Activated T-cell treated with anti-CD3 and anti-CD28 coated beads for 24 hours (primary cell): ENCODE data around the gene ZMYND15.
"Not testable (repeated sequence)": the region's sequence is repeated elsewhere in the genome, so short reads cannot be mapped to it uniquely, and the experiment has no call there.

Experiments used
- DNase-seq: peaks from one replicate; pipeline ENCODE4 v3.0.0-alpha.2; 2020; ENCODE audit warnings: low read depth

ZMYND15 gene

GRCh38 chr17:4739122-4740024 is at the start of gene ZMYND15, which contains the start of gene CXCL16:
ZMYND15 (plus strand) TSS chr17:4739833; CDS start chr17:4740549, 716 bp downstream.
CXCL16 (minus strand) TSS chr17:4739928; CDS start chr17:4739339, 589 bp downstream.
- DNase-seq, result peak; percentile 38

- not testable (repeated sequence) for DNase-seq
Measured at GRCh38 chr17:4689872-4690271, 49.8 kb upstream of the ZMYND15 start.

GRCh38 chr17:4690745-4691144 is 48.9 kb upstream of the ZMYND15 start:
- DNase-seq, result no peak

- no peak for DNase-seq
Measured at GRCh38 chr17:4691686-4692085, 47.9 kb upstream of the ZMYND15 start.

GRCh38 chr17:4693416-4693815 is 46.2 kb upstream of the ZMYND15 start:
- DNase-seq, result no peak

- DNase-seq, result no peak
Measured at GRCh38 chr17:4696437-4696805, 43.2 kb upstream of the ZMYND15 start.

GRCh38 chr17:4699401-4700056 is 40.1 kb upstream of the ZMYND15 start:
- not testable (repeated sequence) for DNase-seq

GRCh38 chr17:4701116-4701515 is 38.5 kb upstream of the ZMYND15 start:
- no peak for DNase-seq

- DNase-seq, result no peak
Measured at GRCh38 chr17:4703330-4703691, 36.3 kb upstream of the ZMYND15 start.

GRCh38 chr17:4704574-4704907 is 35.1 kb upstream of the ZMYND15 start:
- not testable (repeated sequence) for DNase-seq

- DNase-seq, result no peak
Measured at GRCh38 chr17:4704991-4705390, 34.6 kb upstream of the ZMYND15 start.

GRCh38 chr17:4706121-4706520 is 33.5 kb upstream of the ZMYND15 start:
- no peak for DNase-seq

GRCh38 chr17:4708436-4708835 is 31.2 kb upstream of the ZMYND15 start:
- peak; percentile 46 for DNase-seq

- DNase-seq, result peak; percentile 97
Measured at GRCh38 chr17:4709794-4710692, 29.6 kb upstream of the ZMYND15 start, which contains the start of gene ARRB2. ARRB2 (plus strand) TSS chr17:4710632; CDS start chr17:4710722, 90 bp downstream.

GRCh38 chr17:4710693-4711634 is 28.7 kb upstream of the ZMYND15 start:
- DNase-seq, result peak; percentile 32

GRCh38 chr17:4711661-4712181 is 27.9 kb upstream of the ZMYND15 start:
- DNase-seq, result no peak

- DNase-seq, result no peak
Measured at GRCh38 chr17:4712526-4712925, 27.1 kb upstream of the ZMYND15 start.

GRCh38 chr17:4714340-4715062 is 25.1 kb upstream of the ZMYND15 start:
- DNase-seq, result not testable (repeated sequence)

GRCh38 chr17:4715063-4715744 is 24.4 kb upstream of the ZMYND15 start:
- DNase-seq, result no peak
